ENCODE data around the gene SMC6. TPM values are rescaled to one million over a fixed set of nuclear protein-coding genes. Genes with fewer than 3 reads are reported as not detected.

The SMC6 gene
- polyA plus RNA-seq, 1 experiment = 18.3 TPM

- TF ChIP-seq, protein P1, sequence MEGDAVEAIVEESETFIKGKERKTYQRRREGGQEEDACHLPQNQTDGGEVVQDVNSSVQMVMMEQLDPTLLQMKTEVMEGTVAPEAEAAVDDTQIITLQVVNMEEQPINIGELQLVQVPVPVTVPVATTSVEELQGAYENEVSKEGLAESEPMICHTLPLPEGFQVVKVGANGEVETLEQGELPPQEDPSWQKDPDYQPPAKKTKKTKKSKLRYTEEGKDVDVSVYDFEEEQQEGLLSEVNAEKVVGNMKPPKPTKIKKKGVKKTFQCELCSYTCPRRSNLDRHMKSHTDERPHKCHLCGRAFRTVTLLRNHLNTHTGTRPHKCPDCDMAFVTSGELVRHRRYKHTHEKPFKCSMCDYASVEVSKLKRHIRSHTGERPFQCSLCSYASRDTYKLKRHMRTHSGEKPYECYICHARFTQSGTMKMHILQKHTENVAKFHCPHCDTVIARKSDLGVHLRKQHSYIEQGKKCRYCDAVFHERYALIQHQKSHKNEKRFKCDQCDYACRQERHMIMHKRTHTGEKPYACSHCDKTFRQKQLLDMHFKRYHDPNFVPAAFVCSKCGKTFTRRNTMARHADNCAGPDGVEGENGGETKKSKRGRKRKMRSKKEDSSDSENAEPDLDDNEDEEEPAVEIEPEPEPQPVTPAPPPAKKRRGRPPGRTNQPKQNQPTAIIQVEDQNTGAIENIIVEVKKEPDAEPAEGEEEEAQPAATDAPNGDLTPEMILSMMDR (IDR thresholded peaks at IDR 0.05; ENCODE audit: low read depth, low read length) = no peak
- H3K27me3 ChIP-seq (ENCODE audit: control insufficient read depth, insufficient read depth, low read length) = no peaks in the 10 kb centered on the region
- peaks cover 3% of the 10 kb centered on the region; the same call in 1 of the 2 replicates for H3K9me3 ChIP-seq (ENCODE audit: control insufficient read depth, insufficient read depth, low read length)
- H3K4me3 ChIP-seq (ENCODE audit: low read depth, low read length) = peak overlapping the region; percentile 92; the same call in 1 of the 2 replicates
- CTCF ChIA-PET = interaction anchor here (1.2 kb wide), 1 partner anchor 20 kb away, joined by 4 read pairs; no protein-coding TSS in a partner anchor
- DNase-seq (ENCODE audit: low read depth, low spot score) = no peak
- POLR2A ChIA-PET = no interaction called here
- H3K27ac ChIP-seq (ENCODE audit: low read depth, low read length) = no peak overlapping the region
Observed at GRCh38 chr2:17752246-17752645, 1.4 kb downstream of the SMC6 start.

DNA sequence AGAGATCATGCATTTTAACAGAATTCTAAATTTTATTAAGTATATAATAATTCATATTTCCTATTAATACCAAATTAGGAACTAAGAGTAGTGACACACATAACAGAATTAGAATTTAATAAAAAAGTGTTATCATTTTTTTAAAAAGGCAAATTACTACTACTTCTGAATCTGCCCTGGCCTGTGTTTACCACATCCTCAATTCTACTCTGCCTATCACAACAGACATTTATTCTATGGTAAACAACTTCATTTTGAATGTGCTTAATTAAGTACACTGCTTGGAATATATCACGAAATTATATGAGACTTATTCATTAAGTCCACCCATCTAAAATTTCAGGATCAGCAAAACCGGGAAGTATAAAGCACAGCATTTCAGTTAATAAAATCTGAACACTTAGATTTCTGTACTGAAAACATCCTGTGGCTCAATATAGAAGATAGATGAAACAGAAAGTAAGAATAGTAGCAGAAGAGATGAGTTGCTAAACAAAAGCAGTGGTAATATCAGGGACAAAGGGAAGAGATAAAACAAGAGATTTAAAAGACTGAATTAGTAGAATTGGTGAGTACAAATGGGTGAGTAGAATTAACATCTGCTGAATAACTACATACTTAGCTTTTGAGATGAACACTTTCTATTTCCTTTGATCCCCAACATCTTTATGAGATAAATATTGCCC is 3.7 kb downstream of the SMC6 start:
- no peak overlapping the region for H3K27ac ChIP-seq (ENCODE audit: low read depth, low read length)
- H3K4me3 ChIP-seq (ENCODE audit: low read depth, low read length) = no peak overlapping the region
- TF ChIP-seq, protein P1 (IDR thresholded peaks at IDR 0.05; ENCODE audit: low read depth, low read length) = no peak
- ChIA-PET POLR2A (no interaction called here), CTCF (interaction anchor here (1.0 to 2.1 kb wide), 2 partner anchors 30 to 78 kb away, joined by 3 to 13 read pairs; no protein-coding TSS in a partner anchor)
- H3K9me3 ChIP-seq (ENCODE audit: control insufficient read depth, insufficient read depth, low read length) = peaks cover 3% of the 10 kb centered on the region; the same call in 1 of the 2 replicates
- no peak for DNase-seq (ENCODE audit: low read depth, low spot score)
- no peaks in the 10 kb centered on the region for H3K27me3 ChIP-seq (ENCODE audit: control insufficient read depth, insufficient read depth, low read length)

- TF ChIP-seq, protein P1 (IDR thresholded peaks at IDR 0.05; ENCODE audit: low read depth, low read length) = no peak
- no peaks in the 10 kb centered on the region for H3K27me3 ChIP-seq (ENCODE audit: control insufficient read depth, insufficient read depth, low read length)
- H3K4me3 ChIP-seq (ENCODE audit: low read depth, low read length) = no peak overlapping the region
- ChIA-PET POLR2A (no interaction called here), CTCF (interaction anchor here (1.1 to 2.2 kb wide), 2 partner anchors 30 to 78 kb away, joined by 3 to 7 read pairs; no protein-coding TSS in a partner anchor)
- DNase-seq (ENCODE audit: low read depth, low spot score) = no peak
- H3K27ac ChIP-seq (ENCODE audit: low read depth, low read length) = no peak overlapping the region
- peaks cover 3% of the 10 kb centered on the region; the same call in 1 of the 2 replicates for H3K9me3 ChIP-seq (ENCODE audit: control insufficient read depth, insufficient read depth, low read length)
Observed at GRCh38 chr2:17748745-17749144, 4.9 kb downstream of the SMC6 start.

- Histone ChIP-seq H3K27me3 (ENCODE audit: control insufficient read depth, insufficient read depth, low read length) (no peaks in the 10 kb centered on the region), H3K4me3 (ENCODE audit: low read depth, low read length) (no peak overlapping the region), H3K9me3 (ENCODE audit: control insufficient read depth, insufficient read depth, low read length) (no peaks in the 10 kb centered on the region), H3K27ac (ENCODE audit: low read depth, low read length) (no peak overlapping the region)
- no peak for DNase-seq (ENCODE audit: low read depth, low spot score)
- TF ChIP-seq, protein P1 (IDR thresholded peaks at IDR 0.05; ENCODE audit: low read depth, low read length) = no peak
- ChIA-PET POLR2A (no interaction called here), CTCF (interaction anchor here (0.9 to 2.2 kb wide), 4 partner anchors 28 to 402 kb away, joined by 3 to 7 read pairs (median 4); no protein-coding TSS in a partner anchor)
Observed at GRCh38 chr2:17747684-17748452, 5.7 kb downstream of the SMC6 start.

- ChIA-PET POLR2A (no interaction called here), CTCF (no interaction called here)
- no peak overlapping the region for H3K27ac ChIP-seq (ENCODE audit: low read depth, low read length)
- H3K9me3 ChIP-seq (ENCODE audit: control insufficient read depth, insufficient read depth, low read length) = no peaks in the 10 kb centered on the region
- H3K27me3 ChIP-seq (ENCODE audit: control insufficient read depth, insufficient read depth, low read length) = no peaks in the 10 kb centered on the region
- DNase-seq (ENCODE audit: low read depth, low spot score) = no peak
- TF ChIP-seq, protein P1 (IDR thresholded peaks at IDR 0.05; ENCODE audit: low read depth, low read length) = no peak
- H3K4me3 ChIP-seq (ENCODE audit: low read depth, low read length) = no peak overlapping the region
Observed at GRCh38 chr2:17740203-17740602, 13.4 kb downstream of the SMC6 start.
